Spleen (tissue), 11 donors: ENCODE data around the gene SMIM29. TPM values are rescaled to one million over a fixed set of nuclear protein-coding genes. Genes with fewer than 3 reads are reported as not detected.

Experiments
- DNase-seq: peaks from one replicate; pipeline ENCODE4 v3.0.0-alpha.2; 2020
- H3K27ac ChIP-seq, 8 donors: fragments of 200-600 bp; sonication (generic) in 7 of 8; 1 replicate in 4 of 8; 2 replicates in 4 of 8; pipeline versions ENCODE4 v1.5.0 to v1.8.0; 2016 to 2021; ENCODE audit warnings: inconsistent platforms in 4 of 8, mild to moderate bottlenecking in 4 of 8, moderate library complexity in 1 of 8
- H3K27me3 ChIP-seq, 7 donors: fragments of 200-600 bp; sonication (generic) in 6 of 7; replicated peaks in 1 of 7; 1 replicate in 4 of 7; 2 replicates in 3 of 7; pipeline versions ENCODE4 v1.5.0 to v1.8.0; 2016 to 2021; ENCODE audit warnings: inconsistent platforms in 3 of 7, mild to moderate bottlenecking in 1 of 7
- H3K36me3 ChIP-seq, 6 donors: fragments of 200-600 bp; sonication (generic) in 5 of 6; 1 replicate in 4 of 6; 2 replicates in 2 of 6; pipeline versions ENCODE4 v1.5.0 to v1.8.0; 2016 to 2021; ENCODE audit warnings: inconsistent platforms in 2 of 6
- H3K4me1 ChIP-seq, 6 donors: fragments of 200-600 bp; sonication (generic) in 5 of 6; 1 replicate in 3 of 6; 2 replicates in 3 of 6; pipeline versions ENCODE4 v1.5.0 to v1.8.0; 2016 to 2021; ENCODE audit warnings: inconsistent platforms in 3 of 6
- H3K4me3 ChIP-seq, 8 donors: fragments of 200-600 bp; sonication (generic) in 7 of 8; 1 replicate in 4 of 8; 2 replicates in 4 of 8; pipeline versions ENCODE4 v1.5.0 to v1.8.0; 2016 to 2021; ENCODE audit warnings: inconsistent platforms in 4 of 8, mild to moderate bottlenecking in 4 of 8, moderate library complexity in 2 of 8
- H3K9me3 ChIP-seq, 8 donors: fragments of 200-600 bp; sonication (generic) in 7 of 8; 1 replicate in 4 of 8; 2 replicates in 4 of 8; pipeline versions ENCODE4 v1.5.0 to v1.8.0; 2016 to 2021; ENCODE audit warnings: inconsistent platforms in 4 of 8
- POLR2A ChIP-seq, 3 donors: fragments of 450-650 bp; IDR thresholded peaks; one replicate each; pipeline ENCODE4 v1.5.1; 2017; ENCODE audit warnings: antibody characterized with exemption in 3 of 3, mild to moderate bottlenecking in 1 of 3
- POLR2AphosphoS5 ChIP-seq, 3 donors: sonication (generic); formaldehyde crosslinking; IDR thresholded peaks; one replicate each; pipeline ENCODE4 v1.5.1; 2017; ENCODE audit warnings: antibody characterized with exemption in 3 of 3
- WGBS, 5 donors: extraction: QIAGEN DNeasy Blood & Tissue Kit in 3 of 5; methylation state at CpG; one replicate each; pipeline versions ENCODE4 v1.1.5 to v1.1.7; 2013 to 2018; 5-methylcytosine and 5-hydroxymethylcytosine counted together
- intact Hi-C: fragments of 100-400 bp; cut with DNase I; formaldehyde crosslinking; loops from one replicate; pipeline ENCODE4 v1.15.0; 2023; ENCODE audit warnings: low total_unique reads
- polyA plus RNA-seq, 3 donors: library from polyadenylated mRNA; stranded (reverse); fragments of 200-250 nt; gene quantifications; one replicate each; pipeline ENCODE4 v1.2.1, GENCODE V29; 2013
- total RNA-seq, 7 donors: library from RNA; depleted of rRNA in 3 of 7; stranded (reverse); fragments of >200 nt in 3 of 7; fragmentation: NEBNext Ultra II Directional in 4 of 7; extraction: Animal tissue kit (Norgen Biotek cat#: 25700) in 4 of 7; gene quantifications; one replicate each; pipeline versions ENCODE4 v1.1.0 to v1.2.1, GENCODE V29; 2016 to 2021
- TF ChIP-seq, protein P1 (sequence below), 11 experiments: fragments of 200-600 bp in 7 of 11; fragments of 450-650 bp in 4 of 11; sonication (generic) in 4 of 11; IDR thresholded peaks in 8 of 11; conservative IDR thresholded peaks in 3 of 11; 1 replicate in 7 of 11; 2 replicates in 4 of 11; pipeline versions ENCODE4 v1.4.0 to v1.8.0; 2016 to 2021; ENCODE audit warnings: antibody characterized with exemption in 11 of 11, inconsistent platforms in 4 of 11, mild to moderate bottlenecking in 1 of 11
- donor health status: healthy with polysubstance abuse.
- donor health status: DM: no; HTN: no; CAD: no; lungs with moderate emphysema.
- donor health status: DM: no; HTN: no; CAD: no.
- donor health status: Bipolar disorder and iron deficiency.
- donor health status: healthy.
- donor health status: DM: no; HTN: no; CAD: no.
- donor health status: DM: yes; HTN: yes; CAD: no.

SMIM29 gene
- total and polyA plus RNA-seq, 10 donors: 24.7 to 73.7 (median 36.4) TPM

DNA sequence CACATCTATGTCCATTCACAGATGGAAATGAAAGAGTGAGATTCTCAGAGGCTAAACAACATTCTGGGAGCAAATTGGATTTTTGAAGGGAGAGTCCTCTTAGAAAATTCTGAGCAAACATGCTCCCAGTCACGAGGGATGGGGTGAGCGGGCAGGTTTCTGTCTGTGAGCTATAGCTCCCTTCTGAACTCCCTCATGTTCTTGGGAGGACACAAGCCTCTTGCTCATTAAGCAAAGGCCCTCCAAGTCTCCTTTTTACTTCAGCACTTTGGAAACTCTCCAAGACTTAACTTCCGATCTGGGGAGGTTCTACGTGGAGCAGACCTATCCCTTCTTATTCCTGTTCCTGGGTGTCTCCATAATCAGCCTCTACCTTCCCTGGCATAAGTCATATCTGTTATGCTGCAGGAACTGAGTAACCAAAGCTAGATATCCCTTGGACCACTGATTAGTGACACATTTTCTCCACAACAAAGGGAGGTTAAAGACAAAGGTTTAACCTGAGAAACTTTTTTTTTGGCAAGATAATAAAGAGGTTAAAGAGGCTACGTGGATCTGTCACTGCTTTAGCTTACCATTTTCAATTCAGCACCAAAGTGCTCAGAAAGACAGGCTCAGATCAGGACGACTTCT is 33.0 kb upstream of the SMIM29 start:
- Histone ChIP-seq H3K27ac (no peak overlapping the region), H3K4me3 (no peak overlapping the region), H3K36me3 (peaks cover 0 to 40% (median 0%) of the 10 kb centered on the region in 6 donors), H3K27me3 (no peaks in the 10 kb centered on the region), H3K4me1 (peaks cover 4 to 67% (median 34%) of the 10 kb centered on the region in 6 donors), H3K9me3 (no peaks in the 10 kb centered on the region)
- TF ChIP-seq, protein P1, sequence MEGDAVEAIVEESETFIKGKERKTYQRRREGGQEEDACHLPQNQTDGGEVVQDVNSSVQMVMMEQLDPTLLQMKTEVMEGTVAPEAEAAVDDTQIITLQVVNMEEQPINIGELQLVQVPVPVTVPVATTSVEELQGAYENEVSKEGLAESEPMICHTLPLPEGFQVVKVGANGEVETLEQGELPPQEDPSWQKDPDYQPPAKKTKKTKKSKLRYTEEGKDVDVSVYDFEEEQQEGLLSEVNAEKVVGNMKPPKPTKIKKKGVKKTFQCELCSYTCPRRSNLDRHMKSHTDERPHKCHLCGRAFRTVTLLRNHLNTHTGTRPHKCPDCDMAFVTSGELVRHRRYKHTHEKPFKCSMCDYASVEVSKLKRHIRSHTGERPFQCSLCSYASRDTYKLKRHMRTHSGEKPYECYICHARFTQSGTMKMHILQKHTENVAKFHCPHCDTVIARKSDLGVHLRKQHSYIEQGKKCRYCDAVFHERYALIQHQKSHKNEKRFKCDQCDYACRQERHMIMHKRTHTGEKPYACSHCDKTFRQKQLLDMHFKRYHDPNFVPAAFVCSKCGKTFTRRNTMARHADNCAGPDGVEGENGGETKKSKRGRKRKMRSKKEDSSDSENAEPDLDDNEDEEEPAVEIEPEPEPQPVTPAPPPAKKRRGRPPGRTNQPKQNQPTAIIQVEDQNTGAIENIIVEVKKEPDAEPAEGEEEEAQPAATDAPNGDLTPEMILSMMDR (IDR thresholded peaks at IDR 0.05 in 8 of 11, conservative IDR thresholded peaks at IDR 0.05 in 3 of 11): no peak
- TF ChIP-seq POLR2A (IDR thresholded peaks at IDR 0.05) (no peak), POLR2AphosphoS5 (IDR thresholded peaks at IDR 0.05) (no peak)
- no peak for DNase-seq
- intact Hi-C loops: no loop called here
- WGBS, 5 donors: 80 to 84% (median 82%) methylated on average over 6 of the region's 6 CpGs

DNA sequence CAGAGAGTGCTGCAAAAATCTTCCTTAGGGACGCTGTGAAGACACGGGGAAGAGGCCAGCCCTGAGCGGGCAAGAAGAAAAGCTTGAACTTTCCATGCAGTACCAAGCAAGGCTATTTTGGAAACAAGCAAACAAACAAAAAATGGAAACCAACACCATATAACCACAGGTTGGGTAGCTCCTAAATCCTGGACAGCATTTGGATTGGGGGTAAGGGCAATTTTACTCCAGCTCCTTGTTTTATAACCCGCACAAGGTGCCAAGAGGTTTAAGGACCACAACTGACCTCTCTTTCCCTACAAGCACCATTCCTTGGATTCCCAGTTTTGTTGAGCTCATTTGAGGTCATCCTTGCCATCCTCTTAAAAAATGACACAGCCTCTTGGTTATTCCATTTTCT is 31.4 kb upstream of the SMIM29 start:
- H3K27me3 ChIP-seq: no peaks in the 10 kb centered on the region
- H3K27ac ChIP-seq: no peak overlapping the region
- intact Hi-C loops: no loop called here
- H3K4me1 ChIP-seq: peaks cover 4 to 58% (median 23%) of the 10 kb centered on the region in 6 donors
- H3K4me3 ChIP-seq: no peak overlapping the region
- no peak for DNase-seq
- WGBS, 5 donors: 84 to 90% (median 89%) methylated on average over 4 of the region's 4 CpGs
- TF ChIP-seq POLR2AphosphoS5 (IDR thresholded peaks at IDR 0.05) (no peak), POLR2A (IDR thresholded peaks at IDR 0.05) (no peak)
- TF ChIP-seq, protein P1 (IDR thresholded peaks at IDR 0.05 in 8 of 11, conservative IDR thresholded peaks at IDR 0.05 in 3 of 11): no peak
- H3K36me3 ChIP-seq: peaks cover 0 to 35% (median 0%) of the 10 kb centered on the region in 6 donors
- no peaks in the 10 kb centered on the region for H3K9me3 ChIP-seq

- no peak for TF ChIP-seq POLR2A (IDR thresholded peaks at IDR 0.05)
- TF ChIP-seq POLR2AphosphoS5 (IDR thresholded peaks at IDR 0.05): no peak
- TF ChIP-seq, protein P1 (IDR thresholded peaks at IDR 0.05 in 8 of 11, conservative IDR thresholded peaks at IDR 0.05 in 3 of 11): no peak
- no peak overlapping the region for H3K4me3 ChIP-seq
- no peaks in the 10 kb centered on the region for H3K27me3 ChIP-seq
- intact Hi-C loops: no loop called here
- no peak overlapping the region for H3K27ac ChIP-seq
- DNase-seq: no peak
- 71 to 95% (median 93%) methylated on average over 4 to 5 of the region's 5 CpGs for whole genome bisulfite sequencing, 5 donors
- H3K36me3 ChIP-seq: peaks cover 0 to 32% (median 0%) of the 10 kb centered on the region in 6 donors
- H3K4me1 ChIP-seq: peaks cover 0 to 50% (median 12%) of the 10 kb centered on the region in 6 donors
- H3K9me3 ChIP-seq: no peaks in the 10 kb centered on the region
Observed at GRCh38 chr6:34278833-34279232, 30.0 kb upstream of the SMIM29 start.

DNA sequence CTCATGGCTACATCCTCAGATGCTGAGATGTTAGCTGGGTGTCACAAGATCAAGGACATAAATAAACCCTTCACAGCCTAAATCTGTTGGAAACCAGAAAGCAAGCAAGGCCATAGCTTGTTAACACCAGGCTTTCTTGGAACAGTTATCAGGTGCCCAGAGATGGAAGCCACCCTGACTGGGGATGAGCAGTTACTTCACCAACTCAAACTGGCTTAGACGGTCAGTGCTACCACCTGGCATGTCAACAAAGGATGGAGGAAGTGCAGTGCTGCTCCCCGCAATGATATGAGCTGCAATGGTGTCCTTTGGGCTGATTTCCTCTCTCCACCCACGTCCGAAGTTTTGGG is 28.9 kb upstream of the SMIM29 start:
- Histone ChIP-seq H3K4me1 (peaks cover 0 to 49% (median 17%) of the 10 kb centered on the region in 6 donors), H3K27me3 (no peaks in the 10 kb centered on the region), H3K9me3 (no peaks in the 10 kb centered on the region), H3K27ac (no peak overlapping the region), H3K4me3 (no peak overlapping the region), H3K36me3 (peaks cover 0 to 28% (median 0%) of the 10 kb centered on the region in 6 donors)
- no peak for TF ChIP-seq POLR2AphosphoS5 (IDR thresholded peaks at IDR 0.05)
- no peak for TF ChIP-seq POLR2A (IDR thresholded peaks at IDR 0.05)
- TF ChIP-seq, protein P1 (IDR thresholded peaks at IDR 0.05 in 8 of 11, conservative IDR thresholded peaks at IDR 0.05 in 3 of 11): no peak
- WGBS, 5 donors: 80 to 100% (median 90%) methylated on average over 3 to 4 of the region's 4 CpGs
- DNase-seq: no peak
- intact Hi-C loops: no loop called here
